CD4-positive, alpha-beta T cell (primary cell): ENCODE results near the gene C19orf25. TPM values are rescaled to one million over a fixed set of nuclear protein-coding genes. Genes with fewer than 3 reads are reported as not detected.

Experiments
- ATAC-seq: fragments of 200-7000 bp; cut with Tn5 transposase; one replicate; pipeline ENCODE4 v1.10.0; 2022; ENCODE audit warnings: mild to moderate bottlenecking; ENCODE audit not compliant: poor library complexity
- CTCF ChIA-PET: fragments of 350-600 bp; sonication (Branson Sonifier 250); formaldehyde crosslinking; loops from one replicate; lab custom pipeline; 2021; ENCODE audit warnings: antibody characterized with exemption, inconsistent platforms; lab: Charles Lee
- POLR2A ChIA-PET: fragments of 350-600 bp; sonication (Branson Sonifier 250); formaldehyde crosslinking; loops from one replicate; lab custom pipeline; 2021; ENCODE audit warnings: antibody characterized with exemption, inconsistent platforms; lab: Charles Lee
- DNase-seq, 14 experiments: peaks; one replicate each; pipeline ENCODE4 v3.0.0-alpha.2; 2013 to 2020; ENCODE audit warnings: mixed read lengths in 2 of 14
- H3K27ac ChIP-seq, 2 donors: one replicate each; pipeline versions ENCODE4 v1.5.1 to v1.7.0; 2013; ENCODE audit warnings: low read length in 2 of 2, low read depth in 1 of 2, mild to moderate bottlenecking in 1 of 2
- H3K27me3 ChIP-seq, 2 experiments: 1 replicate in 1 of 2; 2 replicates in 1 of 2; pipeline versions ENCODE4 v1.6.1 to v1.7.0; 2013; ENCODE audit warnings: low read length in 2 of 2, control low read depth in 1 of 2, mild to moderate bottlenecking in 1 of 2, moderate library complexity in 1 of 2; ENCODE audit not compliant: insufficient read depth in 2 of 2, control insufficient read depth in 1 of 2
- H3K36me3 ChIP-seq: one replicate; pipeline ENCODE4 v1.6.1; 2013; ENCODE audit warnings: low read length, control low read depth; ENCODE audit not compliant: insufficient read depth
- H3K4me1 ChIP-seq: one replicate; pipeline ENCODE4 v1.6.1; 2013; ENCODE audit warnings: low read length, control low read depth; ENCODE audit not compliant: insufficient read depth
- H3K4me3 ChIP-seq: one replicate; pipeline ENCODE4 v1.5.1; 2013; ENCODE audit warnings: mild to moderate bottlenecking, low read length, moderate library complexity
- H3K9me3 ChIP-seq, 2 experiments: 1 replicate in 1 of 2; 2 replicates in 1 of 2; pipeline versions ENCODE4 v1.6.1 to v1.7.0; 2013; ENCODE audit warnings: low read length in 2 of 2, mild to moderate bottlenecking in 2 of 2, control low read depth in 1 of 2, moderate library complexity in 1 of 2; ENCODE audit not compliant: control insufficient read depth in 1 of 2, insufficient read depth in 1 of 2
- H3K27ac Mint-ChIP-seq: one replicate; pipeline ENCODE4 v1.8.0; 2020; ENCODE audit warnings: mixed read lengths
- H3K27me3 Mint-ChIP-seq: one replicate; pipeline ENCODE4 v1.8.0; 2021; ENCODE audit warnings: mixed read lengths
- H3K36me3 Mint-ChIP-seq: one replicate; pipeline ENCODE4 v1.8.0; 2021; ENCODE audit warnings: low read depth, mixed read lengths
- H3K4me1 Mint-ChIP-seq: one replicate; pipeline ENCODE4 v1.8.0; 2021; ENCODE audit warnings: low read depth, mixed read lengths
- H3K4me3 Mint-ChIP-seq: one replicate; pipeline ENCODE4 v1.8.0; 2020; ENCODE audit warnings: mild to moderate bottlenecking, mixed read lengths
- H3K9me3 Mint-ChIP-seq: one replicate; pipeline ENCODE4 v1.8.0; 2020; ENCODE audit warnings: mixed read lengths
- intact Hi-C, 2 experiments: fragments of 100-400 bp; cut with DNase I in 1 of 2; cut with micrococcal nuclease in 1 of 2; formaldehyde crosslinking; loops; one replicate each; pipeline versions ENCODE4 v1.15.1 to v1.9.0; 2023 to 2025; cut with DNase I, micrococcal nuclease
- total RNA-seq, 174 experiments: library from RNA in 2 of 174; stranded (reverse) in 2 of 174; gene quantifications; one replicate each; pipeline ENCODE4 v1.2.3 and lab custom pipeline; 2021 to 2026
- TF ChIP-seq, protein P1 (sequence below): fragments of 200-600 bp; IDR thresholded peaks from one replicate; pipeline ENCODE4 v1.8.0; 2022; ENCODE audit warnings: antibody characterized with exemption, mild to moderate bottlenecking

Gene C19orf25
- total RNA-seq, 2 experiments from 2014 or later: 14.9 to 15.8 TPM

DNA sequence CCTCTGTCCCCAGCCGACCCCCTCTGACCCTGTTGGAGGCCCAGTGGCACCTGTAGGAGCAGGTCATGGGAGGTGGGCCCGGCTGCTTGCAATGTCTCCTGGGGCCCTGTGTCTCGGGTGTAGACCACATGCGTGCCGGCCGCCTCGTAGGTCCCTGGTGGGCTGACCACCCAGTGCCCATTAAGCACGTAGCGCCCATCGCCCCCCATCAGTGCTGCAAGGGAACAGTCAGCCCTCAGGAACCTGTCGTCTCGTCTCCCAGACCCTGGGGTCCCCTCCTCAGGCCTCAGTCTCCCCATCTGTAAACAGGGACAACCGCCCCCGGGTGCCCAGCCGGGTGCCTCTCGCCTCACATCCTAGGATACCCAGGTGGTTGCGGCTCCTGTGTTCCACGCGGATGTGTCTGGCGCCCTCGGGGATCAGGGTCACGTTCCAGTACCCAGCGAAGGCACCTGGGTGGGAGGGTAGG, 28.2 kb upstream of the C19orf25 start:
- Mint-ChIP-seq H3K4me3 (no peak overlapping the region), H3K27ac (peak overlapping the region; percentile 87), H3K9me3 (no peaks in the 10 kb centered on the region), H3K36me3 (no peaks in the 10 kb centered on the region), H3K27me3 (peaks cover 29% of the 10 kb centered on the region), H3K4me1 (peaks cover 25% of the 10 kb centered on the region)
- TF ChIP-seq, protein P1, sequence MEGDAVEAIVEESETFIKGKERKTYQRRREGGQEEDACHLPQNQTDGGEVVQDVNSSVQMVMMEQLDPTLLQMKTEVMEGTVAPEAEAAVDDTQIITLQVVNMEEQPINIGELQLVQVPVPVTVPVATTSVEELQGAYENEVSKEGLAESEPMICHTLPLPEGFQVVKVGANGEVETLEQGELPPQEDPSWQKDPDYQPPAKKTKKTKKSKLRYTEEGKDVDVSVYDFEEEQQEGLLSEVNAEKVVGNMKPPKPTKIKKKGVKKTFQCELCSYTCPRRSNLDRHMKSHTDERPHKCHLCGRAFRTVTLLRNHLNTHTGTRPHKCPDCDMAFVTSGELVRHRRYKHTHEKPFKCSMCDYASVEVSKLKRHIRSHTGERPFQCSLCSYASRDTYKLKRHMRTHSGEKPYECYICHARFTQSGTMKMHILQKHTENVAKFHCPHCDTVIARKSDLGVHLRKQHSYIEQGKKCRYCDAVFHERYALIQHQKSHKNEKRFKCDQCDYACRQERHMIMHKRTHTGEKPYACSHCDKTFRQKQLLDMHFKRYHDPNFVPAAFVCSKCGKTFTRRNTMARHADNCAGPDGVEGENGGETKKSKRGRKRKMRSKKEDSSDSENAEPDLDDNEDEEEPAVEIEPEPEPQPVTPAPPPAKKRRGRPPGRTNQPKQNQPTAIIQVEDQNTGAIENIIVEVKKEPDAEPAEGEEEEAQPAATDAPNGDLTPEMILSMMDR: no peak
- DNase-seq: no peak
- Histone ChIP-seq H3K27ac (peak overlapping the region in 1 of 2 donors; percentile 62), H3K4me3 (peak overlapping the region; percentile 54), H3K9me3 (peaks cover 0 to 43% of the 10 kb centered on the region in 2 experiments), H3K36me3 (no peaks in the 10 kb centered on the region), H3K27me3 (peaks cover 13% of the 10 kb centered on the region in 2 experiments), H3K4me1 (peaks cover 39% of the 10 kb centered on the region)
- POLR2A ChIA-PET: no interaction called here
- CTCF ChIA-PET: no interaction called here
- ATAC-seq: no peak
- intact Hi-C loops: loop anchor here in 1 of 2 experiments (1.0 kb wide), 1 partner anchor 17 kb away; the partner anchor contains the start of gene PCSK4

DNA sequence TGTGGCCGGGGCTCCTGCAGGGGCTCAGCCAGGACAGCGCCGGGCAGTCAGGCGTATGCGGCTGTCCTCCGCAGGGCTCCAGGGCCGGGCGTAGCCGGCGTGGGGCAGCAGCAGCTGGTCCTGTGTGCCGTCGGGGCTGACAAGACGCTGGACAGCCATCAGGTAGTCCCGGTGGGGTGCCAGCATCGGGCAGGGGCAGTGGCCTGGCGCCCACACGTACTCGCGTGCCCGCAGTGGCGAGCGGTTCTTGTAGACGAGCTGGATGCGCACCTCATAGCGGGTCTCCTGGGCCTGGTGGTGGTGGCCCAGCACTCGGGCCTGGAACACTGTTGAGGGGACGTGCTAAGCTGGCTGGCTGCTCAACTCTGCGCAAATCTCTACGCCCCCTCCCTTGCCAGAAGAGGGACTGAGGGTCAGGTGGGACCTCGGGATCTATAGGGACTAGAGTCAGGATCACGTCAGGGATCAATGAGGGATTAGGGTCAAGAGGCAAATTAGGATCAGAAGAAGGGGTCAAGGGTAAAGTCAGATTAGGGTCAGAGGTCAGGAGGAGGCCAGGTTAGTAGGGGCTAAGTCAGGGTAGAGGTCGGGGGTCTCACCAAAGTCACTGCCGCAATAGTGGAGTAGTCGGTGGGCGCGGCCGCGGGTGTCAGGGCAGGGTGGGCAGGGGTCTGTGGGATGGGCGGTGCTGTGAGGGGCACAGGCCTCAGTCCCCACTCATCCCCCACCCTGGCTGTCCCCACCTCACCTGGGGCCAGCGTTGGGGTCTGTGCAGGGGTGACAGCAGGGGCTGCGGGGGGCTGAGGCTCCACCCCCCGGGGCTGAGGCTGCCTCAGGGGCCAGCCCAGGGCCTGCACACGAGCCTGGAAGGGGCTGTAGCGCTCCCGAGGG, 27.2 kb upstream of the C19orf25 start:
- ATAC-seq (no peak), DNase-seq (no peak)
- Mint-ChIP-seq H3K9me3 (no peaks in the 10 kb centered on the region), H3K36me3 (no peaks in the 10 kb centered on the region), H3K4me1 (peaks cover 20% of the 10 kb centered on the region), H3K27me3 (peaks cover 29% of the 10 kb centered on the region), H3K27ac (peak overlapping the region; percentile 69), H3K4me3 (no peak overlapping the region)
- ChIA-PET CTCF (no interaction called here), POLR2A (interaction anchor here (0.7 kb wide), 1 partner anchor 15 kb away, joined by 5 read pairs; the partner anchor contains the start of gene REEP6)
- Histone ChIP-seq H3K36me3 (no peaks in the 10 kb centered on the region), H3K4me1 (peaks cover 29% of the 10 kb centered on the region), H3K27me3 (peaks cover 13% of the 10 kb centered on the region in 2 experiments), H3K27ac (no peak overlapping the region), H3K9me3 (peaks cover 0 to 39% of the 10 kb centered on the region in 2 experiments), H3K4me3 (no peak overlapping the region)
- TF ChIP-seq, protein P1: no peak
- intact Hi-C loops: no loop called here

DNA sequence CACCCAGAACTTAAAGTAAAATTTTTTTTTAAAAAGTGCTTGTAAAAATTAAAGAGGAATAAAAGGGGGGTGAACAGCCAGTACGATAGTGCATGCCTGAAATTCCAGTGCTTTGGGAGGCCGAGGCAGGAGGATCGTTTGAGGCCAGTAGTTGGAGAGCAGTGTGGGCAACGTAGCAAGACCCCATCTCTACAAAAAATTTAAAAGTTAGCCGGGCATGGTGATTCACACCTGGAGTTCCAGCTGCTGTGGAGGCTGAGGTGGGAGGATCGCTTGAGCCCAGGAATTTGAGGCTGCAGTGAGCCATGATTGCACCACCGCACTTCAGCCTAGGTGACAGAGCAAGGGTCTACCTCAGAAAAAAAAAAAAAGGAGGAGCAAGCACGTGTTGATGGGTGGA, 26.0 kb upstream of the C19orf25 start:
- no peak overlapping the region for H3K4me3 ChIP-seq
- H3K36me3 ChIP-seq: no peaks in the 10 kb centered on the region
- H3K27ac ChIP-seq: no peak overlapping the region
- intact Hi-C loops: no loop called here
- ATAC-seq (no peak), DNase-seq (no peak)
- Mint-ChIP-seq H3K27ac (no peak overlapping the region), H3K4me3 (no peak overlapping the region), H3K27me3 (peaks cover 22% of the 10 kb centered on the region), H3K36me3 (no peaks in the 10 kb centered on the region), H3K4me1 (peaks cover 14% of the 10 kb centered on the region), H3K9me3 (no peaks in the 10 kb centered on the region)
- peaks cover 13% of the 10 kb centered on the region in 2 experiments for H3K27me3 ChIP-seq
- CTCF ChIA-PET: no interaction called here
- peaks cover 0 to 37% of the 10 kb centered on the region in 2 experiments for H3K9me3 ChIP-seq
- TF ChIP-seq, protein P1: no peak
- H3K4me1 ChIP-seq: peaks cover 29% of the 10 kb centered on the region
- POLR2A ChIA-PET: no interaction called here
